H9 (cell line): ENCODE results near the gene RNF213. TPM values are rescaled to one million over a fixed set of nuclear protein-coding genes. Genes with fewer than 3 reads are reported as not detected.

Source experiments
- DNase-seq: peaks from one replicate; pipeline ENCODE4 v3.0.0-alpha.2; 2017
- H2AFZ ChIP-seq: one replicate; pipeline ENCODE4 v1.6.1; 2013; ENCODE audit warnings: mild to moderate bottlenecking, low read length, control low read depth, moderate library complexity
- H2AK5ac ChIP-seq: 2 replicates; pipeline ENCODE4 v1.6.1; 2013; ENCODE audit warnings: low read length, control low read depth, mixed read lengths; ENCODE audit not compliant: insufficient read length
- H2BK120ac ChIP-seq: one replicate; pipeline ENCODE4 v1.6.1; 2013; ENCODE audit warnings: low read depth, mild to moderate bottlenecking, low read length, control low read depth, inconsistent platforms; ENCODE audit not compliant: poor library complexity, severe bottlenecking
- H2BK12ac ChIP-seq: 2 replicates; pipeline ENCODE4 v1.6.1; 2013; ENCODE audit warnings: low read length, control low read depth, mixed read lengths, low read depth; ENCODE audit not compliant: insufficient read length
- H2BK15ac ChIP-seq: 2 replicates; pipeline ENCODE4 v1.6.1; 2013; ENCODE audit warnings: low read depth, low read length, control low read depth
- H2BK20ac ChIP-seq: one replicate; pipeline ENCODE4 v1.6.1; 2013; ENCODE audit warnings: low read depth, mild to moderate bottlenecking, low read length, control low read depth, inconsistent platforms; ENCODE audit not compliant: poor library complexity, severe bottlenecking
- H2BK5ac ChIP-seq: 2 replicates; pipeline ENCODE4 v1.6.1; 2013; ENCODE audit warnings: low read length, control low read depth, mixed read lengths; ENCODE audit not compliant: insufficient read length
- H3K14ac ChIP-seq: 2 replicates; pipeline ENCODE4 v1.6.1; 2013; ENCODE audit warnings: low read length, control low read depth; ENCODE audit not compliant: insufficient read depth
- H3K18ac ChIP-seq: 2 replicates; pipeline ENCODE4 v1.6.1; 2013; ENCODE audit warnings: low read depth, mild to moderate bottlenecking, mixed read lengths, low read length, control low read depth; ENCODE audit not compliant: insufficient read length
- H3K23ac ChIP-seq: 2 replicates; pipeline ENCODE4 v1.6.1; 2013; ENCODE audit warnings: low read length, control low read depth, mixed read lengths, low read depth; ENCODE audit not compliant: insufficient read length
- H3K23me2 ChIP-seq: 2 replicates; pipeline ENCODE4 v1.6.1; 2013; ENCODE audit warnings: low read depth, mild to moderate bottlenecking, mixed read lengths, low read length, control low read depth; ENCODE audit not compliant: insufficient read length, poor library complexity, severe bottlenecking
- H3K27ac ChIP-seq: 2 replicates; pipeline ENCODE4 v1.5.1; 2013; ENCODE audit warnings: low read length, control low read depth, mixed read lengths, low read depth; ENCODE audit not compliant: insufficient read length
- H3K27me3 ChIP-seq: 2 replicates; pipeline ENCODE4 v1.6.1; 2013; ENCODE audit warnings: low read length, control low read depth, inconsistent platforms; ENCODE audit not compliant: insufficient read depth
- H3K4ac ChIP-seq: 2 replicates; pipeline ENCODE4 v1.6.1; 2013; ENCODE audit warnings: low read depth, mild to moderate bottlenecking, control low read depth, inconsistent platforms, low read length, moderate library complexity
- H3K4me1 ChIP-seq: 2 replicates; pipeline ENCODE4 v1.6.1; 2013; ENCODE audit warnings: low read length, control low read depth, inconsistent platforms; ENCODE audit not compliant: insufficient read depth
- H3K4me2 ChIP-seq: 2 replicates; pipeline ENCODE4 v1.6.1; 2013; ENCODE audit warnings: low read length, control low read depth, mixed read lengths; ENCODE audit not compliant: insufficient read length, insufficient read depth
- H3K56ac ChIP-seq: 2 replicates; pipeline ENCODE4 v1.6.1; 2013; ENCODE audit warnings: low read depth, mild to moderate bottlenecking, mixed read lengths, low read length, control low read depth; ENCODE audit not compliant: insufficient read length
- H3K79me1 ChIP-seq: 2 replicates; pipeline ENCODE4 v1.6.1; 2013; ENCODE audit warnings: low read depth, mild to moderate bottlenecking, moderate library complexity, low read length, control low read depth, inconsistent platforms; ENCODE audit not compliant: insufficient read depth, poor library complexity, severe bottlenecking
- H3K79me2 ChIP-seq: 2 replicates; pipeline ENCODE4 v1.6.1; 2013; ENCODE audit warnings: low read length, control low read depth, inconsistent platforms; ENCODE audit not compliant: insufficient read depth
- H3K9ac ChIP-seq: 2 replicates; pipeline ENCODE4 v1.6.1; 2013; ENCODE audit warnings: low read length, control low read depth, mixed read lengths; ENCODE audit not compliant: insufficient read length; ENCODE audit errors: extremely low read depth
- H3K9me3 ChIP-seq: one replicate; pipeline ENCODE4 v1.6.1; 2013; ENCODE audit warnings: low read depth, low read length, inconsistent platforms; ENCODE audit not compliant: control insufficient read depth
- H3T11ph ChIP-seq: one replicate; pipeline ENCODE4 v1.6.1; 2013; ENCODE audit warnings: mild to moderate bottlenecking, low read length, control low read depth, inconsistent platforms
- H4K20me1 ChIP-seq: one replicate; pipeline ENCODE4 v1.6.1; 2013; ENCODE audit not compliant: control insufficient read depth, insufficient read length, insufficient read depth
- H4K5ac ChIP-seq: 2 replicates; pipeline ENCODE4 v1.6.1; 2013; ENCODE audit warnings: low read depth, mild to moderate bottlenecking, mixed read lengths, low read length, control low read depth; ENCODE audit not compliant: insufficient read length
- H4K8ac ChIP-seq: replicated peaks from 2 replicates; pipeline ENCODE4 v1.6.1; 2013; ENCODE audit warnings: low read length, control low read depth, mixed read lengths, low read depth; ENCODE audit not compliant: insufficient read length
- H4K91ac ChIP-seq: 2 replicates; pipeline ENCODE4 v1.6.1; 2013; ENCODE audit warnings: low read depth, mild to moderate bottlenecking, moderate library complexity, mixed read lengths, low read length, control low read depth; ENCODE audit not compliant: insufficient read length
- H3K27ac Mint-ChIP-seq, 3 experiments: 2 replicates in 2 of 3; 3 replicates in 1 of 3; pipeline ENCODE4 v1.8.0; 2020 to 2021; ENCODE audit warnings: mixed read lengths in 3 of 3, mild to moderate bottlenecking in 1 of 3, moderate library complexity in 1 of 3
- H3K27me3 Mint-ChIP-seq: 2 replicates; pipeline ENCODE4 v1.8.0; 2021; ENCODE audit warnings: low read depth, mild to moderate bottlenecking, moderate library complexity, mixed read lengths
- H3K36me3 Mint-ChIP-seq, 3 experiments: 2 replicates in 2 of 3; 3 replicates in 1 of 3; pipeline ENCODE4 v1.8.0; 2020 to 2021; ENCODE audit warnings: low read depth in 3 of 3, mixed read lengths in 3 of 3; ENCODE audit not compliant: insufficient read depth in 1 of 3
- H3K4me1 Mint-ChIP-seq, 2 experiments: 2 replicates each; pipeline ENCODE4 v1.8.0; 2020; ENCODE audit warnings: mixed read lengths in 2 of 2
- H3K4me3 Mint-ChIP-seq, 2 experiments: 2 replicates in 1 of 2; 3 replicates in 1 of 2; pipeline ENCODE4 v1.8.0; 2020 to 2021; ENCODE audit warnings: mild to moderate bottlenecking in 2 of 2, mixed read lengths in 2 of 2, moderate library complexity in 1 of 2
- H3K9me3 Mint-ChIP-seq, 2 experiments: 2 replicates in 1 of 2; 3 replicates in 1 of 2; pipeline ENCODE4 v1.8.0; 2020; ENCODE audit warnings: mild to moderate bottlenecking in 2 of 2, mixed read lengths in 2 of 2, moderate library complexity in 1 of 2
- WGBS: extraction: QIAGEN DNeasy Blood & Tissue Kit; methylation state at CpG from one replicate; pipeline ENCODE4 v1.1.7; 2013; ENCODE audit warnings: missing lambda C conversion rate, low lambda C conversion rate, mixed read lengths; ENCODE audit not compliant: insufficient read length; ENCODE audit errors: extremely low coverage; 5-methylcytosine and 5-hydroxymethylcytosine counted together
- total RNA-seq: library from RNA; stranded (reverse); gene quantifications from 2 replicates; pipeline ENCODE4 v1.2.1, GENCODE V29; 2021
- TF ChIP-seq, protein P1 (sequence below): fragments of 200-600 bp; sonication (generic); conservative IDR thresholded peaks from 3 replicates; pipeline ENCODE4 v1.8.0; 2021; ENCODE audit warnings: antibody characterized with exemption, mild to moderate bottlenecking

The RNF213 gene
- total RNA-seq, 1 experiment from 2014 or later: 34.3 TPM

DNA sequence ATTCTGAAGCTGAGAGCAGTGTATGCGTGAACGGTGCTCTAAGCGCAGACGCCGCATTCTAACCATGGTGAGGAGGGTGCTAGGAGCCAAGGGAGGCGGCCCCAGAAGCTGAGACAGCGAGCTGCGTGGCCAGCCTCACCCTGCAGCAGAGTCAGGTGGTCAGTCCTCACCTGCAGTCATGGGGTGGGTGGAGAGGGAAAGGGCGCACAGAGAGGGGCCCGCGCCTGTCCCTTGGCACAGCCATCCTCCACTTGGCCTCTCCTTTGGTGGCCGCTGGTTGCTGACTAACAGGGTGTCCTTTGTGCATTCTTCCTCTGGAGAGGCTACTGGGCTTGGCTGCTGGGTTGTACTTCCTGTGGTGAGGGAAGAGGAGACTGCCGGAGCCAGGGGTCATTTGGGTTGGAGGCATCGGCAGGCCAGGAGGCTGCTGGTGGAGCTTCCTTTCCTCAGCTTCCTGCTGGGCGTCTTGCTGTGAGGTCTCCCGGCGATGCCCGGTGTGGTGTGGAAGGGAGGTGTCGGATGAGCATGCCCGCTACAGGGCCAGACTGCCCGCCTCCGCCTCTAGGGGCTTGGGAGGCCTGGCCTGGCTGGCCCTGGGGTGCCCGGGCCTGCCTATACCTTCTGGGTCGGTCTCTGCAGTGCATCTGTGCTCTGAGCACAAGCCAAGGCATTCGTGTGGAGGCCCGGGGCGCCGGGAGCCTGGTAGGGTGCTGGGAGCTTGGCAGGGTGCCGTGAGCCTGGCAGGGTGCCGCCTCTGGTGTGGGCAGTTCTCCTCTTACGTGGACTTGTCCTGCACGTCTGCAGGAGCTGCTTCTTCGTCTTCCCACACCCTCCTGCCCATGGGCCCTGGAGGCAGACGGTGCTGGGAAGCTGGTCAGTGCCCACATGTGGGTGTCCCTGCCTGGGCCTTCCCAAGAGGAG is 17.4 kb downstream of the RNF213 start:
- no peak for DNase-seq
- no peaks in the 10 kb centered on the region for H3K27me3 ChIP-seq

More for the DNA sequence above, 17.4 kb downstream of the RNF213 start:
- Mint-ChIP-seq H3K9me3 (no peaks in the 10 kb centered on the region), H3K4me1 (peaks cover 8 to 15% of the 10 kb centered on the region in 2 experiments), H3K4me3 (no peak overlapping the region), H3K36me3 (peaks cover 9 to 22% (median 11%) of the 10 kb centered on the region in 3 experiments; a peak in 6 of 7 replicates), H3K27me3 (no peaks in the 10 kb centered on the region), H3K27ac (peak overlapping the region in 2 of 3 experiments; percentile 47 to 79; a peak in 2 of 7 replicates)
- Histone ChIP-seq H2BK15ac (no peak overlapping the region), H3T11ph (no peak overlapping the region), H3K9me3 (no peaks in the 10 kb centered on the region), H3K23ac (no peak overlapping the region), H3K14ac (no peak overlapping the region; the same call in 1 of the 2 replicates), H4K91ac (no peak overlapping the region), H2AFZ (no peak overlapping the region), H2BK20ac (no peak overlapping the region), H3K4me2 (no peak overlapping the region), H4K8ac (no peak overlapping the region), H3K9ac (no peak overlapping the region), H2AK5ac (no peak overlapping the region), H2BK120ac (no peak overlapping the region), H3K79me2 (no peaks in the 10 kb centered on the region), H3K27ac (no peak overlapping the region), H3K23me2 (no peaks in the 10 kb centered on the region), H3K56ac (no peak overlapping the region), H3K4me1 (no peaks in the 10 kb centered on the region), H3K79me1 (no peaks in the 10 kb centered on the region), H4K5ac (no peak overlapping the region), H2BK12ac (no peak overlapping the region), H4K20me1 (no peaks in the 10 kb centered on the region), H3K4ac (no peak overlapping the region), H3K18ac (no peak overlapping the region), H2BK5ac (no peak overlapping the region)
- WGBS: no CpG with 5 or more reads among the region's 34 CpGs
- TF ChIP-seq, protein P1, sequence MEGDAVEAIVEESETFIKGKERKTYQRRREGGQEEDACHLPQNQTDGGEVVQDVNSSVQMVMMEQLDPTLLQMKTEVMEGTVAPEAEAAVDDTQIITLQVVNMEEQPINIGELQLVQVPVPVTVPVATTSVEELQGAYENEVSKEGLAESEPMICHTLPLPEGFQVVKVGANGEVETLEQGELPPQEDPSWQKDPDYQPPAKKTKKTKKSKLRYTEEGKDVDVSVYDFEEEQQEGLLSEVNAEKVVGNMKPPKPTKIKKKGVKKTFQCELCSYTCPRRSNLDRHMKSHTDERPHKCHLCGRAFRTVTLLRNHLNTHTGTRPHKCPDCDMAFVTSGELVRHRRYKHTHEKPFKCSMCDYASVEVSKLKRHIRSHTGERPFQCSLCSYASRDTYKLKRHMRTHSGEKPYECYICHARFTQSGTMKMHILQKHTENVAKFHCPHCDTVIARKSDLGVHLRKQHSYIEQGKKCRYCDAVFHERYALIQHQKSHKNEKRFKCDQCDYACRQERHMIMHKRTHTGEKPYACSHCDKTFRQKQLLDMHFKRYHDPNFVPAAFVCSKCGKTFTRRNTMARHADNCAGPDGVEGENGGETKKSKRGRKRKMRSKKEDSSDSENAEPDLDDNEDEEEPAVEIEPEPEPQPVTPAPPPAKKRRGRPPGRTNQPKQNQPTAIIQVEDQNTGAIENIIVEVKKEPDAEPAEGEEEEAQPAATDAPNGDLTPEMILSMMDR: no peak
